ENCODE data around the gene TSBP1. TPM values are rescaled to one million over a fixed set of nuclear protein-coding genes. Genes with fewer than 3 reads are reported as not detected.
"Not testable (repeated sequence)": the region's sequence is repeated elsewhere in the genome, so short reads cannot be mapped to it uniquely, and the experiment has no call there.

TSBP1 gene
- total RNA-seq, 2 donors from 2014 or later: not detected

- H3K9me3 ChIP-seq (ENCODE audit: control insufficient read depth, low read length): no peaks in the 10 kb centered on the region
- Mint-ChIP-seq H3K4me3 (no peak overlapping the region), H3K27me3 (ENCODE audit: insufficient read depth) (peaks cover 17% of the 10 kb centered on the region), H3K4me1 (peaks cover 10% of the 10 kb centered on the region), H3K27ac (no peak overlapping the region), H3K9me3 (no peaks in the 10 kb centered on the region), H3K36me3 (ENCODE audit: low read depth) (no peaks in the 10 kb centered on the region)
- DNase-seq: no peak
- H3K9ac ChIP-seq (ENCODE audit: extremely low read depth, low read length, poor library complexity, severe bottlenecking): no peak overlapping the region
- H3K4me1 ChIP-seq (ENCODE audit: control insufficient read depth, insufficient read depth, low read length): no peaks in the 10 kb centered on the region
- no peaks in the 10 kb centered on the region for H3K27me3 ChIP-seq (ENCODE audit: control insufficient read depth, insufficient read depth, low read length, poor library complexity, severe bottlenecking)
- no peak overlapping the region for H3K4me3 ChIP-seq (ENCODE audit: low read length)
- TF ChIP-seq, protein P1, sequence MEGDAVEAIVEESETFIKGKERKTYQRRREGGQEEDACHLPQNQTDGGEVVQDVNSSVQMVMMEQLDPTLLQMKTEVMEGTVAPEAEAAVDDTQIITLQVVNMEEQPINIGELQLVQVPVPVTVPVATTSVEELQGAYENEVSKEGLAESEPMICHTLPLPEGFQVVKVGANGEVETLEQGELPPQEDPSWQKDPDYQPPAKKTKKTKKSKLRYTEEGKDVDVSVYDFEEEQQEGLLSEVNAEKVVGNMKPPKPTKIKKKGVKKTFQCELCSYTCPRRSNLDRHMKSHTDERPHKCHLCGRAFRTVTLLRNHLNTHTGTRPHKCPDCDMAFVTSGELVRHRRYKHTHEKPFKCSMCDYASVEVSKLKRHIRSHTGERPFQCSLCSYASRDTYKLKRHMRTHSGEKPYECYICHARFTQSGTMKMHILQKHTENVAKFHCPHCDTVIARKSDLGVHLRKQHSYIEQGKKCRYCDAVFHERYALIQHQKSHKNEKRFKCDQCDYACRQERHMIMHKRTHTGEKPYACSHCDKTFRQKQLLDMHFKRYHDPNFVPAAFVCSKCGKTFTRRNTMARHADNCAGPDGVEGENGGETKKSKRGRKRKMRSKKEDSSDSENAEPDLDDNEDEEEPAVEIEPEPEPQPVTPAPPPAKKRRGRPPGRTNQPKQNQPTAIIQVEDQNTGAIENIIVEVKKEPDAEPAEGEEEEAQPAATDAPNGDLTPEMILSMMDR (conservative IDR thresholded peaks at IDR 0.05): no peak
- no peak overlapping the region for H3K27ac ChIP-seq (ENCODE audit: low read depth, low read length)
- 90 to 100% methylated on average over 1 of the region's 1 CpG for WGBS, 2 experiments (ENCODE audit: insufficient coverage in 1 of 2, insufficient read length in 1 of 2)
- no peaks in the 10 kb centered on the region for H3K36me3 ChIP-seq (ENCODE audit: control insufficient read depth, insufficient read depth, low read length)
Observed at GRCh38 chr6:32313964-32314363, 57.7 kb downstream of the TSBP1 start.

- no peak overlapping the region for H3K27ac ChIP-seq (ENCODE audit: low read depth, low read length)
- H3K9ac ChIP-seq (ENCODE audit: extremely low read depth, low read length, poor library complexity, severe bottlenecking): no peak overlapping the region
- Mint-ChIP-seq H3K36me3 (ENCODE audit: low read depth) (no peaks in the 10 kb centered on the region), H3K9me3 (no peaks in the 10 kb centered on the region), H3K4me1 (peaks cover 4% of the 10 kb centered on the region), H3K4me3 (no peak overlapping the region), H3K27ac (no peak overlapping the region), H3K27me3 (ENCODE audit: insufficient read depth) (no peaks in the 10 kb centered on the region)
- H3K36me3 ChIP-seq (ENCODE audit: control insufficient read depth, insufficient read depth, low read length): no peaks in the 10 kb centered on the region
- H3K9me3 ChIP-seq (ENCODE audit: control insufficient read depth, low read length): no peaks in the 10 kb centered on the region
- TF ChIP-seq, protein P1 (conservative IDR thresholded peaks at IDR 0.05): no peak
- no peak overlapping the region for H3K4me3 ChIP-seq (ENCODE audit: low read length)
- no peaks in the 10 kb centered on the region for H3K4me1 ChIP-seq (ENCODE audit: control insufficient read depth, insufficient read depth, low read length)
- 90% methylated on average over 3 of the region's 3 CpGs; no CpG with 5 or more reads in 1 of the 2 experiments for WGBS, 2 experiments (ENCODE audit: insufficient coverage in 1 of 2, insufficient read length in 1 of 2)
- no peak for DNase-seq
- H3K27me3 ChIP-seq (ENCODE audit: control insufficient read depth, insufficient read depth, low read length, poor library complexity, severe bottlenecking): no peaks in the 10 kb centered on the region
Observed at GRCh38 chr6:32298632-32299336, 72.9 kb downstream of the TSBP1 start.

DNA sequence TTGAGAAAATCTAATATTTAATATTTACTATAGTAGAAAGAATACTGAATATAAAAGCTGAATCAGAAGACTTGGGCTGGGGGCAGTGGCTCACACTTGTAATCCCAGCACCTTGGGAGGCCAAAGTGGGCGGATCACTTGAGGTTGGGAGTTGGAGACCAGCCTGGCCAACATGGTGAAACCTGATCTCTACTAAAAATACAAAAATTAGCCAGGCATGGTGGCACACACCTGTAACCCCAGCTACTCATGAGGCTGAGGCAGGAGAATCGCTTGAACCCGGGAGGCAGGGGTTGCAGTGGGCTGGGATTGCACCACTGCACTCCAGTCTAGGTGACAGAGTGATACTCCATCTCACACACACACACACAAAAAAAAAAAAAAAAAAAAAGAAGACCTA, 76.7 kb downstream of the TSBP1 start:
- not testable (repeated sequence) for H3K4me1 ChIP-seq (ENCODE audit: control insufficient read depth, insufficient read depth, low read length); H3K9ac ChIP-seq (ENCODE audit: extremely low read depth, low read length, poor library complexity, severe bottlenecking); H3K4me3 Mint-ChIP-seq; H3K27me3 ChIP-seq (ENCODE audit: control insufficient read depth, insufficient read depth, low read length, poor library complexity, severe bottlenecking); H3K9me3 ChIP-seq (ENCODE audit: control insufficient read depth, low read length); H3K36me3 Mint-ChIP-seq (ENCODE audit: low read depth); H3K27ac Mint-ChIP-seq; DNase-seq; H3K27ac ChIP-seq (ENCODE audit: low read depth, low read length); H3K9me3 Mint-ChIP-seq; H3K36me3 ChIP-seq (ENCODE audit: control insufficient read depth, insufficient read depth, low read length); H3K4me1 Mint-ChIP-seq; H3K4me3 ChIP-seq (ENCODE audit: low read length)
- peaks cover 15% of the 10 kb centered on the region for H3K27me3 Mint-ChIP-seq (ENCODE audit: insufficient read depth)
- WGBS, 2 experiments (ENCODE audit: insufficient coverage in 1 of 2, insufficient read length in 1 of 2): 89% methylated on average over 1 to 3 of the region's 3 CpGs
